ENCODE data around the gene FAM3C.
"Not testable (repeated sequence)": the region's sequence is repeated elsewhere in the genome, so short reads cannot be mapped to it uniquely, and the experiment has no call there.

The FAM3C gene

DNA sequence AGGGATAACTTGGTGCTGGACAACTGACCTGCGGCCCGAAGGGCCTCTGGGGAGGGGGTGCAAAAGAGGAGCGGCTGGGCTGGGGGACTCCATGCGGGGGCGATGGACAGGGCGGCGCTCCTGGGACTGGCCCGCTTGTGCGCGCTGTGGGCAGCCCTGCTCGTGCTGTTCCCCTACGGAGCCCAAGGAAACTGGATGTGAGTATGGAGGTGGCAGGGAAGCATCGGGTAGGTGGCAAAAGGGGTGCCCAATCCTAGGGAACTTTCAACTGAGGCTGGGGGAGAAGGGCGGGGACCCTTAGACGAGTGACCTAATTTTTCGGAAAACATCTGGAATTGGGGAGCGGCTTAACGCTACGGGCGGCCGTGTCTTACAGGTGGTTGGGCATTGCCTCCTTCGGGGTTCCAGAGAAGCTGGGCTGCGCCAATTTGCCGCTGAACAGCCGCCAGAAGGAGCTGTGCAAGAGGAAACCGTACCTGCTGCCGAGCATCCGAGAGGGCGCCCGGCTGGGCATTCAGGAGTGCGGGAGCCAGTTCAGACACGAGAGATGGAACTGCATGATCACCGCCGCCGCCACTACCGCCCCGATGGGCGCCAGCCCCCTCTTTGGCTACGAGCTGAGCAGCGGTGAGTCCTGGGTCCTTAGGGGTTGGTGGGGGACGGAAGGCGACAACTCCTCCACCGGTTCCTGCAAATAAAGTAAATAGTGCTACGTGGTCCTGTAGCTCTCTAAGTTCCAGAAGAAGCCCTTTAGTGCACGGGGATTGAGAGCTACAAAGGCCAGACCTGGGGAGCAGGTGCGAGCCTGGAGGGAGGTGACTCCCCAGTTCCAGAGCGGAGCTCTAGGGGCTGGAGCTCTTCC, 66.7 kb downstream of the FAM3C start:
- DNase-seq = peak; percentile 57

DNA sequence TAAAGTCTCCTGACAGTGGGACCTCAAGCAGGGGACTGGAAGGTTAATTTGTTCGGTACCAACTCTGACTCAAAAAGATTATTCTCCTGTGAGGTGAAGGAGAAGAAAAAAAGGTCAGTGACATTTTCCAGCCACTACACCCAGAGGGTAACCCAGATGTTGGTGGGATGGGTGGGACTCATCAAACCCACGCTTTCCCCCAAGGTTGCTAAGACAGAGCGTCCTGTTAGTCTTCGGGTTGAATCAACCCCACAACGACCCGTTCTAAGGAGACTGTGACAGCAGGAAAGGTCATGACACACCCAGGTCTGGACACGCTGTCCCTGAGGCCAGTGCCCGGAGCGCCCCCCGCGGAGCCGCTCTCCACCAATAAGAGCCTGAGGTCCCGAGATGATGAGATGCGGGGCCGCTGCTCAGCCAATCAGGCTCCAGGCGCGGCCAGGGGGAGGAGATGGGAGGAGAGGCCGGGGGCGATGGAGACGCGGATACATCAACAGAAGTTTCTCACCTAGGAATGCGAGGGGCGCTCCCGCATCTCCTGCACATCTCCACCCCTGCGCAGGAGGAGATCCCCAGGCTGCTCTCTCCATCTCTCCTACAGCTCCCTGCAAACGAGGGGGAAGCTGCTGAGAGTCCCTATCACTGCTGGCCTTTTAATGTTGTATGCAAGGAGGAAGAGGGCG, 67.5 kb downstream of the FAM3C start, which contains the start of gene WNT16:
TSS of gene WNT16 (plus strand) at position 493 of the 683 bp plus-strand sequence. CDS start 293 bp downstream, outside the sequence.
- DNase-seq = no peak

DNA sequence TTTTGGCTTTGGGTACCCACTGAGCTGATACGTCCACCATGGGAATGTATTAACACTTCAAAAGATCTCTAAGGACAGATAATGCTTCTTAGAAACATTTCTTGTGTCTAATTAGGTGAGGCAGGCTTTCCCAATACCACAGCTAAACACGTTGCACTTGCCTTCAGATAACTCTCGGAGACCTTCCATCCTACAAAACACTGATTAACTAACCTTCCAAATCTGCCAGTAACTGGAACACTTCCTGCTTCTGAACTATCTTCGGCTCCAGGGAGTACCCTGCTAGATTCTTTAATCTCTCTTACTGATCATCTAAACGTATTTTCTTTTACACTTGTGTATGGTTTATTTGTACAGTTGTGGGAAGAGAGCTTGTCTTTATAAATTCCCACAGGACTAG, 68.4 kb downstream of the FAM3C start:
- DNase-seq = no peak

DNA sequence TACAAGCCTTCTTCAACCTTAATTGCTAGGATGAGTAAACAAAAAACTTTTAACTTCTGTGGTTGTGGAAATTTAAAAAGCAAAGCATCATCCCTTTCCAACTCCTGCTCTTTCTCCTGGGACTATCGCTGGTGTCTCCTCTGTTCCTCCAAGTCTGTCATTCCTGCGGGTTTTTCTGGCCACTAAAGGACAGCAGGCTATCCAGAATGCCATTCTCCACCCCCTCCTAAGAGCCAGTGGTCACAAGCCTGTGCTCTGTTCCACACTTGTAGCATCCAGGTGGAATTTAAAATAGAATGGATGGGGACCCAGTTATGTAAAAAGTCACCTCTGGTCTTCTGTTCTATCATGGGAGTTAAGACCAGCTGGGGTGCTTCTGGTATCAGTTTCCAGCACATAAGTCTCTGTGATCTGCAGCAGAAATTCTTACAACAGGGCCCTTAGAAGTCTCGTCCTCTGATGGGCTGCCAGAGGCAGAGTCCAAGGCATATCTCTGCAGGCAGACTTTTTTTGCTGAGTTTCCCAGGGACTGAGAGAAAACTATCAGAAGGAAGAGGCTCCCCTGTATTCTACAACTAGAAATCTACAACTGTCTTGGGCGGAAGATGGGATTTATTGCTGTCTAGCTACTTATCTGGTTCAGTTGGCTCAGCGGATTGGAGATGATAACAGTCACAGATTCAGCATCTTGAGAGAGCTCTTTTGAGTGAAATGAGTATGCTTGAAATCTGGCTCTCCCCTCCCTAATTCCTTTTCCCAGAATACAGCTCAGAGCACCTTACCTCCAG, 72.4 kb downstream of the FAM3C start:
- no peak for DNase-seq

DNA sequence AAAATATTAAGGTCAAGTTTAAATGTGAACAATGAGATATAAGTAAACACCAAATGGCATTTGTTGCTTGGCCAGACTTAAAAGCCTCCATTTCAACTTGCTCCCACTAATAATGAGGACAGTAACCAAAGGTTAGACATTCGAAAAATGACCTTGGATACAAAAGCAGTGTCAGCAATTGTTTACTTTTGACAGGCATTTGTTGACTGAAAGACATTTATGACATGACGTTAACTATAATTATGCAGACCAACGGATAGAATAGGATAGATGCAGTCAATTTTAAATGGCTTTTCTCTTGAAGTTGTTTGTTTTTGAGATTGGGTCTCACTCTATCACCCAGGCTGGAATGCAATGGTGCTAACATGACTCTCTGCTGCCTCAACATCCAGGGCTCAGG, 73.6 kb downstream of the FAM3C start:
- DNase-seq = no peak

DNA sequence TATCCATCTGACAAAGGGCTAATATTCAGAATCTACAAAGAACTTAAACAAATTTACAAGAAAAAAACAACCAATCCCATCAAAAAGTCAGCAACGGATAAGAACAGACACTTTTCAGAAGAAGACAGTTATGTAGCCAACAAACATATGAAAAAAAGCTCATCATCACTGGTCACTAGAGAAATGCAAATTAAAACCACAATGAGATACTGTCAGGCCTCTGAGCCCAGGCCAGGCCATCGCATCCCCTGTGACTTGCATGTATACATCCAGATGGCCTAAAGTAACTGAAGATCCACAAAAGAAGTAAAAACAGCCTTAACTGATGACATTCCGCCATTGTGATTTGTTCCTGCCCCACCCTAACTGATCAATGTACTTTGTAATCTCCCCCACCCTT, 80.9 kb downstream of the FAM3C start:
- not testable (repeated sequence) for DNase-seq

DNA sequence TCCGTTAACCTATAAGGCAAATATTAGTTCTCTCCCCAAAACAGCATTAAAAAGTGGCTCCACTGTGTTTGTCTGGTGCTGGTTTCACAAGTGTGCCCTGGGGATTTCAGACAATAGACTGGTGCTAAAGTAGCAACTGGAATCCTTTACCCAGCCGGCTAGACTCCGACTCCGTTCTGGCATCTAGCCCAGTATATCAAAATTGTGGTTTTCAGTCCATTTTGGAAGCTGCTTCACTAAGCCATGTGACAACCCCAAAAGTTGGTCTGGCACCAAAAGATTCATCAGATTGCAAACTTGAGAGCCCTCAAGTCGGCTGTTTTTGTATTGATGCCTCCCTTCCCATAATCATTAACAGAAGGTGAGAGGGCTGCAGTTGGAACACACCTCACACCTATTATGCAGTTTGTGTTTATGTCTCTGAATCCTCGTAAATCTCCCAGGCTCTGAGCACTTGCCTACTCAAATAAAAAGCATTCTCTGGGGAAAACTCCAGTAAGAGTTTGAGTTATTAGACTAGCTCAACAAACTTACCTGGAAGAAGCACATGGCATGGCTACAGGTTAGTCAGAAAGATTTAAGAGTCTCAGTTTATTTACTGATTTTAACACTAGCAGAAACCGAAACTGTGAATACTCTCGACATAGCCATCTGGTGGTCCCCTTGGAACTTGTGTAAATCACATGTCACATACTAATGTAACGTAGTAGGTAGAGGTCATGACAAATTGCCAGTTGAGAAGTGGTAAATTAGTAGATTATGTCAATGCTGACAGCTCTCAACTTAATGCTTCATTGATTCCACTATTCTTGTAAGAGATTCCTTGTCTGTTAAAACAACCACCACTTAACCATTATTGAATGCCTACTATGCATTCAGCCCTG, 82.1 kb downstream of the FAM3C start:
- DNase-seq = no peak

DNA sequence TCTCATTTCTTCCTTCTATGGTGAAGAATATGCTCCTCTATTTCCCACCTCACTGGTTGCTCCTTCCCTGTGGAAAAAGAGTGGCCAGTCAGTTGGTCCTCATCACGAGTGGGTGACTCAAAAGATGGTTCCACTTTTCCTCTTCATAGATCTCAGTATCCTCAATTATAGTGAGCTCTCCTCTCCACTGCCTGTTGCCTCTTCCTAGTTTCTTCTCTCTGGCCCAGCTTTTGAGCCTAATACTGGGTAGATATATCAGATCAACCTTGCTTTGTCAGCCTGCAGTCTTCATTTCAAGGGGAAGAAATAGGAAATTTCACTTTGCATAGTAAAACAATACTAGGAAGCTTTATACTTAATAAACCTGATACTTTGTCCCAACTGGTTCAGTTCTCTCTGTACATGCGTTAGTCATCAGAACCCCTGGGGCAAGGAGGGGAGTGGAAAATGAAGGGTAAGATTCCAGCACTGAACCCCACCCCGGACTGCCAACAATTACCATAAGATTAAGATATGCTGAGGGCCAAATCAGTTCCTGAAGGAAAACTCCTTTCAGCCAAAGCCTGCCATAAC, 82.8 kb downstream of the FAM3C start:
- no peak for DNase-seq

DNA sequence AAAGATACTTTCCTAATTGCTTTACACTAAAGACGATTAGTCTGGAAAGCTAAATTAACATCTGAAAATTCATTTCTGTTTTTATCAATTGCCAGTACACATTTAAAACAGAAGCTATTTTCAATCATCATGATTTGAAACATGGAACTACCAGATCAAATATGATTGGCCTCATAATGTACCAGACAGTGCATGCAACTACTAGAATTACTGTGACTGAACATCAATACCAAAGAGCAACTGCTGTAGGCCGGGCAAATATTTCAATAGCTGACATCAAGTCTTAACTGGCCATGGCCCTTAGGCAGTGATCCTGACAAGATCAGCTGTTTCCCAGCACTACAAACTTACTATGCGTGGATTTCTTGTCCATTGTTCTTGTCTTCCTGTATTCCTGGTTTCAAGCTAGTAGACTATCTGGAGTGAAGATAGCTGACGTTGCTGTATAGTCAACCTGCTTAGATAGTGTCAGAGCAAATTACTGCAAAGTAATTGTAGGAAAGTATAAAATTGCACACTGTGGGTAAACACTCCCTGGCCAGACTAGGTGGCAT, 89.0 kb downstream of the FAM3C start:
- no peak for DNase-seq

DNA sequence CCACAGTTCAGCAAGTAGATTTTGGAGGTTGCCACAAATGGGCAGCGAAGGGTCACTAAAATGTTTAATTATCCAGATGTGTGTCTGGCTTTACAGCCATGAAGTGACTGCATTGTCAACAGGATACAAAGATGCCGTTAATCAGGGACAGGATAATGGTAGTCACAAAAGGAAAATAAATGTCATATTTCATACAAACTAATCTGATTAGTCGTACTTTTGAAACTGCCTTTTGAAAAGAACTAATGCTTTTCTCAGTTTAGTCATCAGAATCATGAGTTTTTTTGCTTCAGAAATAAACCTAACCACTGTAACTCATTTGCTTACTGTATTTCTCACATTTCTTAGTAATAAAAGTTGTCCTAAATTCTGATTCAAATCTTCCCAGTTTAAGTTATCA, 89.5 kb downstream of the FAM3C start:
- no peak for DNase-seq

DNA sequence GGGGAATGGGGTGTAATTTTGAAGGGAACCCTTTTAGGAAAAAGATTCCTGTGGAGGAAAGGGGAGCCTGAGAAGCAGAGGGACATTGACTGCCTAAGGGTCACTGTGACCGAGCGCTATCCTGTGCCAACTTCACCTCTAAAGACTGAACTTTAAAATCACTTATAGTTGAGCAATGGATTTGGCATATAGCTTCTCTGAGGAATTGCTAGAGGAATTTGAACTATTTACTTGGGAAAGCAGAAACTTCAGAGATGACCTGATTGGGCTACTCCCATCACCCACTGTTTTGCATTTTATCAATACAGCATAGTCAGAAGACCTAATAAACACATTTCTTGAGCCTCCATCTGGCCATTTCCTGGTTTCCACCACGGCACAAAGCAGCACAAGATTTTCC, 91.0 kb downstream of the FAM3C start:
- DNase-seq = no peak

DNA sequence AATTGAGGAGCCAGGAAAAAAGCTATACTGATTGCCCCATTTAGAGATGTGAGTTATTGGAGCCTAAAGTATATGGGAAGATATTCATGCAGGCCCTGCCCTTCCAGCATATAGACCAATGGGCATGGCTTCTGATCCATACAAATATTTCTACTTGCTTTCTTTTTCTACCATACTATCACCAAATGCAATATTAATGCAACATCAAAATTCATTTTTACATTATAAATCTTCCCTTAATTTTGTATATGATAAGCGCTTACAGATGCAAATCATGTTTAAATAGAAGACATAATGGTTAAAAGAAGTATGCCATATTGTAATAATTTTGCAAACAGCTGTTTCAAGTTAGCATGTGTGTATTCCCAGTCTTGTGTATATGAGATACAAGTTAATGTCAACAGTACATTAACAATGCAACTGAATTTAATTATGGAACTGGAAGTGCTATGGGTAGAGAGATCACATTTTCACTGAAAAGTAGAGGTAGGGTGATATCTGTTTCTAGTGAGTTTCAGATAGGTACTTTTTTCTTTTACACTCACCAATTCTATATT, 91.9 kb downstream of the FAM3C start:
- no peak for DNase-seq

DNA sequence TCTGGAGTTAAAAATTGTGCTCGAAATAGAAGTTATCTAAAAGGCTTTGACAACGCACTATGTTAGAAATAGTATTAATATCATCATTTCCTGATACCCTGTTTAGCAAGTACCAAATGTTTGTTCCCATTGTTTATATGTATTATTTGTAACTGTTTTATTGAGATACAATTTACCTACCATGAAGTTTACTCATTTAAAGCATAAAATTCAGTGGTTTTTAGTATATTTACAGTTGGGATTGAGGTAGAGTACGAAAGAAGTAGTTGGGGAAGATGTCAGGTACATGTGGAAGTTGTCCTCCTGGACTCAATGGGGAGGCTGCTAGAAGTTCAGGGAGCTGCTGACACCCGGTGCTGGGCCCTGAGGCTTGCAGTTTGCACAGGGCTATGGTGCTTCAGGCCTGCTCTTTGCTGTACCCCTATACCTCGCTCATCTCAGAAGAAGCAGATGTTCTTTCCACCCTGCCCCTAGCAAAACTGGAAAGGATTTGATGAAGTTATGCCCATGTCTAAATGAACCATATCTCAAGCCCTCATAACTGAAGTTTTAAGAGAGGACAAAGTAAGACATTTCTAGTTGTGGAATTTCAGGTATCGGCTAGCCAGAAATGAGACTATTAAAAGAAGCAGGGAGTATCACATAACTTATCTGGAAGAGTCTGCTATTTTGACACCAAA, 92.5 kb downstream of the FAM3C start:
- DNase-seq = no peak

DNA sequence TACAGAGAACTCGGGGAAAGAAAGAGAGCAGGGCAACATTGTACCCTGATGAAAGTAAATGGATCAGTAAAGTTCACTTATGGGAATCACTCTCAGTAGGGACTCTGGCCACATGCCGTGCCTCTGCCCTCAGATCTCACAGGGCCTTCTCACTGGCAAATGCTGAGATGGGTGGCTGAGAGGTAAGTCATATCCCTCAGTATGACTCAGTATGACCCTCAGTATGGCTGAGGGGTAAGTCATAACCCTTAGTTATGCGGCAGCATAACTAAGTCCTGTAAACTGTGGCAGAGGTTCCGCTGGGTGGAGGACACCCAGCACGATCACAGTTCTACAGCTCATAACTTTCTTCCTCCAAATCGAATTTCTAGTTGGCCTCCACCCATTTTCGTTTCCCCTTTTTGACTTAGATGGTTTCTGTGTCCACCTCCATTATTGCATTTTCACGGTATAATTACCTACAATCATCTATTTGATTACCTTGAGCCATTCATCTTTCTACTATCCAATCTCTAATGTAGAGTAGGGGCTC, 93.8 kb downstream of the FAM3C start:
- no peak for DNase-seq

DNA sequence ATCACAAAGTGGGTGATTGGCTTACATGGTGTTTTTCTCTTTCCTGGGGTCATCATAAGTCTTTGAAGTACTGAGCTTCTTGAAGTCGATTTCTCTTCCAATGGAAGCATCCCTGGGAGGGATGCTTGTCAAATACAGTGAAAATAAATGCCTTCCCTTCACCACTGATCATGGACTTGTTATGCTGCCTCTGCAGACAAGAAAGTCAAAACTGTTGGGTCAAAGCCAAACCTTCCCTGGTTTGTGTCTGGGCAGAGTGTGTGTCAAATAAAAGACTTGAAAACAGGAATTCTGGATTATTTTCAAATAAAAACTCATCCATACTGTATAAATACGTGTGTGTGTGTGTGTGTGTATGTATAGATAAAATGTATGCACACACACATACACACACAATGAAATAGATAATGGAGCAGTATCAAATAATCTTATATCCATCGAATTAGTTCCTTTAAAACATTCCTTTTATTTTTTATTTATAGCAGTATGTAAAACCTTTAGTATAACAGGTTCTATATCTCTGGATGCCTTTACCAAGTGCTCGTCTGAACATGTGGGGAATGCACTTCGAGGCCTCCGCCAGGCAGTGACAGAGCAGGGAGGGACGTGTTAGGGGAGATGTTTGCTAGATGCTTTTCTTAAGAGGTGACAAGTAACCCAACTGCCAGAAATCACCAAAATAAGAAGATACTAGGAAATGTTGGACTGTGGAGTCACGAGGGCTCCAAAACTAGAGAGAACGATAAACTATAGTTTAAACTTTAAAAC, 94.5 kb downstream of the FAM3C start:
- DNase-seq = no peak

DNA sequence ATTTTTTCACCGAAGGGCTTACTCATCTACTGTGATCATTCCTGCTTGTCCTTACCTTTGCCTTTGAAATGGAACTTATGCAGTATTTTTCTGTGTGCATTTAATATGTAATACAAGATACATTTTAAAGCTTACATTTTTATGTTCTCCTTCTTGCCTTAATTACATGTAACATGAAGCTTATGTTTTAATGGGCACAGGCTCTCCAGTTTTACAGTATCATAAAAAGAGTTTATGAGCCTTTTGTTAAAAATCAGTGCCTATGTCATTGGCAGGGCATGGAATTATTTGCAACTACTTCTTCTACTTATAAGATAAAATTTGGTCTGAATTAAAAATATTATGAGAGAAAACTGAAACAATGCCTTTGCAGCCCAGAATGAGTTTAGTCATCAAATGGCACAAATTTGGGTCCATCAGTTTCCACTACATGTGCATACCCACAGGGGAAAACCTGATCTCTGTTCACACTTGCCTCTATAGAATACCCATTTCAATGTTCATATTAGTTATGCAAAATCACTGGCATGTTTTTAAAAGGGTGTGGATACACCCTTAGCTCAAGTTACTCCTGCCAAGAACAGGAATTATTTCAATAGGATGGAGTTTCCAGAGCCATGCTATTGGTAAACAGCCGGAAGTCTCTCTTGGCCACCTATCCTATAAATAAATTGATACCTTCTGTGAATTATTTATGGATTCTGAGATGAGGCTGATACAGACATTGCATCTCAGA, 95.3 kb downstream of the FAM3C start:
- no peak for DNase-seq

Data from right forelimb (tissue), 1 donor.